ENCODE data around the gene FGF11.

DNA sequence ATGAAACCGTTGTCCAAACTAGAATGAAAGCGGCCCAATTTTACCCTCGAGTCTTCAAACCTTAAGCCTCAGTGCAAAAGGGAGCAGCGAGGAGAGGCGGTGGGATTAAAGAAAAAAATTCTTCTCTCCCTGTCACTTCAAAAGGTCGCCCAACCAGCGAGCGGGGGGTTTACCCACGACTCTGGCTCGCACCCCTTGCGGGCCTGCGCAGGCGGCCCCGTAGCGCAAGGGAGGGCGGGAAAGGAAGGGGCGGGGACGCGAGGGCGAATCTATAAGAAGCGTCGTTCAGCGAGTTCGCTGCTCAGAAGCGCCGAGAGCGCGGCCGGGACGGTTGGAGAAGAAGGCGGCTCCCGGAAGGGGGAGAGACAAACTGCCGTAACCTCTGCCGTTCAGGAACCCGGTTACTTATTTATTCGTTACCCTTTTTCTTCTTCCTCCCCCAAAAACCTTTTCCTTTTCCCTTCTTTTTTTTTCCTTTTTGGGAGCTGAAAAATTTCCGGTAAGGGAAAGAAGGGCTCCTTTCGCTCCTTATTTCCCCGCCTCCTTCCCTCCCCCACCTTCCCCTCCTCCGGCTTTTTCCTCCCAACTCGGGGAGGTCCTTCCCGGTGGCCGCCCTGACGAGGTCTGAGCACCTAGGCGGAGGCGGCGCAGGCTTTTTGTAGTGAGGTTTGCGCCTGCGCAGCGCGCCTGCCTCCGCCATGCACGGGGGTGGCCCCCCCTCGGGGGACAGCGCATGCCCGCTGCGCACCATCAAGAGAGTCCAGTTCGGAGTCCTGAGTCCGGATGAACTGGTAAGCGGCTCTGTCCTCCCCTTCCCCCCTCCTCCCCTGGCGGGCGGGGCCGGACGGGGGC is 45.0 kb downstream of the FGF11 start, which contains the start of gene POLR2A:
- no peak for TF ChIP-seq CTCF (IDR thresholded peaks at IDR 0.05; ENCODE audit: insufficient read depth, low read depth, low read length)
- TF ChIP-seq EZH2 (IDR thresholded peaks at IDR 0.05; ENCODE audit: insufficient read depth, low read length) = no peak
